ENCODE results near the gene DOCK3.
A peak's percentile ranks its signal among the peaks of the same experiment; 100 is the strongest.
"Not testable (repeated sequence)": the region's sequence is repeated elsewhere in the genome, so short reads cannot be mapped to it uniquely, and the experiment has no call there.

Gene DOCK3

GRCh38 chr3:51368276-51368675 lies 693.5 kb downstream of the DOCK3 start:
- DNase-seq (ENCODE audit: low read depth) = not testable (repeated sequence)

GRCh38 chr3:51371943-51372557 lies 697.3 kb downstream of the DOCK3 start:
- no peak for DNase-seq (ENCODE audit: low read depth)

GRCh38 chr3:51373658-51374421 lies 699.1 kb downstream of the DOCK3 start:
- no peak for DNase-seq (ENCODE audit: low read depth)

- DNase-seq (ENCODE audit: low read depth) = no peak
Measured at GRCh38 chr3:51374456-51374855, 699.7 kb downstream of the DOCK3 start.

GRCh38 chr3:51375136-51375535 lies 700.4 kb downstream of the DOCK3 start:
- no peak for DNase-seq (ENCODE audit: low read depth)

- no peak for DNase-seq (ENCODE audit: low read depth)
Measured at GRCh38 chr3:51375571-51375970, 700.8 kb downstream of the DOCK3 start.

- no peak for DNase-seq (ENCODE audit: low read depth)
Measured at GRCh38 chr3:51378065-51378464, 703.3 kb downstream of the DOCK3 start.

GRCh38 chr3:51378726-51379125 lies 704.0 kb downstream of the DOCK3 start:
- DNase-seq (ENCODE audit: low read depth) = no peak

GRCh38 chr3:51379301-51379700 lies 704.6 kb downstream of the DOCK3 start:
- DNase-seq (ENCODE audit: low read depth) = no peak

- no peak for DNase-seq (ENCODE audit: low read depth)
Measured at GRCh38 chr3:51379746-51380455, 705.2 kb downstream of the DOCK3 start.

GRCh38 chr3:51380601-51381332 lies 706.0 kb downstream of the DOCK3 start:
- no peak for DNase-seq (ENCODE audit: low read depth)

- DNase-seq (ENCODE audit: low read depth) = no peak
Measured at GRCh38 chr3:51381333-51381705, 706.6 kb downstream of the DOCK3 start.

- DNase-seq (ENCODE audit: low read depth) = no peak
Measured at GRCh38 chr3:51382076-51382745, 707.5 kb downstream of the DOCK3 start.

GRCh38 chr3:51382947-51383578 lies 708.3 kb downstream of the DOCK3 start:
- DNase-seq (ENCODE audit: low read depth) = no peak

GRCh38 chr3:51384055-51384725 lies 709.5 kb downstream of the DOCK3 start:
- no peak for DNase-seq (ENCODE audit: low read depth)

GRCh38 chr3:51384726-51385473 lies 710.2 kb downstream of the DOCK3 start, which contains the start of gene MANF:
MANF (plus strand) TSS chr3:51385291; CDS start chr3:51385343, 52 bp downstream.
- DNase-seq (ENCODE audit: low read depth) = peak; percentile 97

- DNase-seq (ENCODE audit: low read depth) = no peak
Measured at GRCh38 chr3:51385621-51386091, 710.9 kb downstream of the DOCK3 start.

GRCh38 chr3:51386159-51386851 lies 711.6 kb downstream of the DOCK3 start:
- DNase-seq (ENCODE audit: low read depth) = no peak

- DNase-seq (ENCODE audit: low read depth) = no peak
Measured at GRCh38 chr3:51386852-51387229, 712.1 kb downstream of the DOCK3 start.
